Suprapubic skin (tissue), 4 donors: Measurements from ENCODE around the gene PPP2R2C. TPM values are rescaled to one million over a fixed set of nuclear protein-coding genes. Genes with fewer than 3 reads are reported as not detected.

Source experiments
- DNase-seq, 2 donors: peaks; one replicate each; pipeline ENCODE4 v3.0.0-alpha.2; 2019; ENCODE audit warnings: low spot score in 2 of 2
- H3K27ac ChIP-seq: fragments of 200-600 bp; sonication (generic); one replicate; pipeline ENCODE4 v1.5.1; 2019
- H3K27me3 ChIP-seq: fragments of 200-600 bp; sonication (generic); one replicate; pipeline ENCODE4 v1.5.1; 2019
- H3K36me3 ChIP-seq: fragments of 200-600 bp; sonication (generic); one replicate; pipeline ENCODE4 v1.5.1; 2019
- H3K4me1 ChIP-seq: fragments of 200-600 bp; sonication (generic); one replicate; pipeline ENCODE4 v1.5.1; 2019
- H3K4me3 ChIP-seq: fragments of 200-600 bp; sonication (generic); one replicate; pipeline ENCODE4 v1.5.1; 2019; ENCODE audit warnings: mild to moderate bottlenecking
- H3K9me3 ChIP-seq: fragments of 200-600 bp; sonication (generic); one replicate; pipeline ENCODE4 v1.5.1; 2019
- CTCF ChIP-seq, 2 donors: fragments of 200-600 bp in 1 of 2; fragments of 450-650 bp in 1 of 2; sonication (generic) in 1 of 2; IDR thresholded peaks; one replicate each; pipeline ENCODE4 v1.5.1; 2016 to 2019; ENCODE audit warnings: antibody characterized with exemption in 2 of 2, mild to moderate bottlenecking in 1 of 2, moderate library complexity in 1 of 2
- EP300 ChIP-seq: sonication (generic); formaldehyde crosslinking; IDR thresholded peaks from one replicate; pipeline ENCODE4 v1.6.1; 2017; ENCODE audit warnings: antibody characterized with exemption
- POLR2A ChIP-seq, 2 donors: fragments of 450-650 bp; IDR thresholded peaks; one replicate each; pipeline ENCODE4 v1.6.1; 2017; ENCODE audit warnings: antibody characterized with exemption in 2 of 2, mild to moderate bottlenecking in 2 of 2, moderate library complexity in 2 of 2
- POLR2AphosphoS5 ChIP-seq, 3 donors: sonication (generic); formaldehyde crosslinking; IDR thresholded peaks; one replicate each; pipeline ENCODE4 v1.6.1; 2017; ENCODE audit warnings: antibody characterized with exemption in 3 of 3
- WGBS: methylation state at CpG from one replicate; pipeline ENCODE4 v1.1.5; 2018; 5-methylcytosine and 5-hydroxymethylcytosine counted together
- total RNA-seq, 4 donors: library from RNA; depleted of rRNA; stranded (reverse); fragments of >200 nt; gene quantifications; one replicate each; pipeline ENCODE4 v1.1.0, GENCODE V29; 2016

PPP2R2C gene
- total RNA-seq, 4 donors from 2014 or later, result 42.5 to 81.5 (median 61.0) TPM

DNA sequence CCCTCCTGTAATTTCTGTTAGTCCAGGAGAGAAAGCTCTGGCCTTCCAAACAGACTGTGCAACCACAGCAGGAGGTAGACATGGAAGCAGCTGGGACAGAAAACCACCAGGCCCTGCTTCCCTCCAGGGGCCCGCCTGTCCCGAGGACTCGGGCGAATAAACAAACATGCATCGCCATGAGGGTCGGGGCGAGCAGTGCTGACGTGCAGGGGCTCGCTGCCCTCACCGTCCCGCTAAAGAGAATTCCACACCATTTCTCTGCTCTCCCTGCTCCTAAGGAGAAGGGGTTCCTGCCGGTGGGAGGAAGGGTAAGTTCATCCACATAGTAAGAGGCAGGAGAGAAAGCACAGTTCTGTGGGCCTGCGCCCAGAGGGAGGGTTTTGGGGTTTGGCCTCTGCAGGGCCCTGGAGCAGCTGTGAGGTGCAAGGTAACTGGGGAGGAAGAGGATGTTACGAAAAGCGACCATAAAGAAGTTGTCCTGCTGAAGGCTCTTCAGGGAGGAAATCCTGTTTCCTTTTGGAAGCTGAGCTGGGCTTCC, 147.9 kb downstream of the PPP2R2C start:
- 68% methylated on average over 13 of the region's 15 CpGs for WGBS

DNA sequence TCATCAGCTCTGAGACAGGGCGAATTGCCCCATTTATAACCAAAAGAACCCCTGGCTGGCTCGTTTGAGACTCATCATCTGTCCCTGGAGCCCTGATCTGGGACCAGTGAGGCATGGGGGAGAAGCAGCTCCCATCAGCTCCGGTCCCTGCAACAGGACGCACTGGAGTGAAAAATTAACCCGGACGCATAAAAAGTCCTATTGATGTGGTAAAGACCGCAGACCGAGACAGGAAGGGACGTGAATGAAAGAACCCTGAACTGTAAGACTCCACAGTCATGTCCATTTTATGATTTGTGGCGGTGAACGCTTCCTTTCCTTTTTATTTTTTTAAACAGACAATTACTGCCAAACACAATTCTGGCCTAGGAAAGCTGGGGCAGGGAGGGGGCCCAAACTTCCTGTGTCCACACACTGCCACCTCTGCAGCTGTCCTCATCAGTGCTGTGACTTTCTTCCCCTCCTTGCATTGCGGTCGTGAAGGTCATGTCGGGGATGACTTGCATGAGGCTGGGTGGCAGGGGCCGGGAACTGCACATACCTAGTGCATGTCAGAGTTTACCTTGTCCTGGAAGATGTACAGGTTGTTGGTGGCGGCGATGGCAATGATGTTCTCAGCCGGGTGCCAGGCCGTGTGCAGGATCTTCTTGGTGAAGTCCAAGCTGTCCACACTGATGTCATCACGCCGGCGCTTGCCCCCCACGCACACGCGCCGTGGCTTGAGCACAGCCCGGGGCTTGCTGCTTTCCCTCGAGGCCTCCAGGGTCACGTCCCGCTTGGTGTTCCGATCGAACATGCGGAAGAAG, 149.4 kb downstream of the PPP2R2C start:
- Histone ChIP-seq H3K27ac (no peak overlapping the region), H3K4me3 (no peak overlapping the region), H3K9me3 (no peaks in the 10 kb centered on the region), H3K36me3 (no peaks in the 10 kb centered on the region), H3K4me1 (peaks cover 21% of the 10 kb centered on the region), H3K27me3 (peaks cover 13% of the 10 kb centered on the region)
- 83% methylated on average over 33 of the region's 33 CpGs for WGBS
- no peak for DNase-seq
- TF ChIP-seq CTCF (IDR thresholded peaks at IDR 0.05), result no peak
- no peak for TF ChIP-seq POLR2AphosphoS5 (IDR thresholded peaks at IDR 0.05)
- no peak for TF ChIP-seq POLR2A (IDR thresholded peaks at IDR 0.05)
- no peak for TF ChIP-seq EP300

More for the DNA sequence above, 147.9 kb downstream of the PPP2R2C start:
- no peak for TF ChIP-seq EP300
- TF ChIP-seq POLR2AphosphoS5 (IDR thresholded peaks at IDR 0.05), result no peak
- TF ChIP-seq CTCF (IDR thresholded peaks at IDR 0.05), result no peak
- TF ChIP-seq POLR2A (IDR thresholded peaks at IDR 0.05), result no peak
- H3K27ac ChIP-seq, result peak overlapping the region; percentile 81
- peak overlapping the region; percentile 7 for H3K4me3 ChIP-seq
- H3K9me3 ChIP-seq, result no peaks in the 10 kb centered on the region
- DNase-seq, result no peak
- peaks cover 18% of the 10 kb centered on the region for H3K27me3 ChIP-seq
- H3K36me3 ChIP-seq, result no peaks in the 10 kb centered on the region
- peaks cover 21% of the 10 kb centered on the region for H3K4me1 ChIP-seq

DNA sequence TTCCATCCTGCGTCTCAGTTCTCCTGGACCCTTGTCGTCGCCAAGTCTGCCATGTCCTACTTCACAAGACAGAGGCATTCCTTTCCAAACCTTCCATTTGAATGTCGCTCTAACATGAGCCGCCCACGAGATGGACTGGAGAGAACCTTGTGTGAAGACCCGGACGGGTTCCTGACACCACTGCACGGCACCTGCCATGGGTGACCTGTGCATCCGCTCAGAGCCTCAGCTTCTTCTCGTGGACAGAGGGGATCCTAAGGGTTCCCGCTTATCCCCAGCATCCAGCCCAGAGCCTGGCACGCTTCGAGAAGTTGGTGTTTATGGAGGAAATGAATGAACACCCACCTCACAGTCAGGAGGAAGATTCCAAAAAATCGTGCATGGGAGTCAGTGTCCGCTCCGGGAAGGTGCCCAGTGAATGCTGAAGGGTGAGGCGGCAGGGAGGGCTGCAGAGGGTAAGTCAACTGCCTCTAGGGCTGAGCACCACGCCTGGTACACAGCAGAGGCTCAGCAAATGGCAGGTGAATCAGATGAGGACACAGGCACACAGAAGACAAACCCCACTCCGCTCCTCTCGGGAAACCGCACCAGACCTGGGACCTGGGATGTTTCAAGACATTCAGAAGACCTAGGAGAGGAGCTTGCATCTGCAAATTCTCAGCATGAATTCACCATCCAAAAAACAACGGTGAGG, 150.2 kb downstream of the PPP2R2C start:
- no peaks in the 10 kb centered on the region for H3K9me3 ChIP-seq
- peaks cover 21% of the 10 kb centered on the region for H3K4me1 ChIP-seq
- no peaks in the 10 kb centered on the region for H3K36me3 ChIP-seq
- no peak for DNase-seq
- H3K4me3 ChIP-seq, result no peak overlapping the region
- TF ChIP-seq EP300 (no peak), POLR2AphosphoS5 (IDR thresholded peaks at IDR 0.05) (no peak), POLR2A (IDR thresholded peaks at IDR 0.05) (no peak), CTCF (IDR thresholded peaks at IDR 0.05) (no peak)
- 97% methylated on average over 11 of the region's 23 CpGs for WGBS
- no peak overlapping the region for H3K27ac ChIP-seq
- peaks cover 13% of the 10 kb centered on the region for H3K27me3 ChIP-seq

- Histone ChIP-seq H3K27me3 (peaks cover 13% of the 10 kb centered on the region), H3K4me3 (no peak overlapping the region), H3K4me1 (peaks cover 17% of the 10 kb centered on the region), H3K9me3 (no peaks in the 10 kb centered on the region), H3K36me3 (no peaks in the 10 kb centered on the region), H3K27ac (no peak overlapping the region)
- TF ChIP-seq CTCF (IDR thresholded peaks at IDR 0.05) (no peak), POLR2A (IDR thresholded peaks at IDR 0.05) (no peak), POLR2AphosphoS5 (IDR thresholded peaks at IDR 0.05) (no peak), EP300 (no peak)
- 94% methylated on average over 2 of the region's 2 CpGs for WGBS
- DNase-seq, result no peak
Observed at GRCh38 chr4:6321361-6321760, 151.1 kb downstream of the PPP2R2C start.

- WGBS, result 86% methylated on average over 6 of the region's 6 CpGs
- TF ChIP-seq EP300 (no peak), CTCF (IDR thresholded peaks at IDR 0.05) (no peak), POLR2AphosphoS5 (IDR thresholded peaks at IDR 0.05) (no peak)
- H3K36me3 ChIP-seq, result no peaks in the 10 kb centered on the region
Observed at GRCh38 chr4:6320663-6321062, 151.8 kb downstream of the PPP2R2C start.

More at GRCh38 chr4:6320663-6321062, 151.8 kb downstream of the PPP2R2C start:
- Histone ChIP-seq H3K27me3 (peaks cover 13% of the 10 kb centered on the region), H3K4me3 (no peak overlapping the region), H3K27ac (no peak overlapping the region), H3K9me3 (no peaks in the 10 kb centered on the region), H3K4me1 (peaks cover 14% of the 10 kb centered on the region)
- DNase-seq, result no peak
